Astrocyte of the spinal cord (primary cell): ENCODE results near the gene SIPA1L3.

ENCODE experiments used
- DNase-seq: peaks from one replicate; pipeline ENCODE4 v3.0.0; 2011; ENCODE audit warnings: low read depth, low spot score
- H3K4me3 ChIP-seq: 2 replicates; pipeline ENCODE4 v1.5.1; 2011; ENCODE audit warnings: low read depth, mild to moderate bottlenecking, low read length, moderate library complexity
- in situ Hi-C: cut with HindIII; loops from 2 replicates; pipeline ENCODE4 v1.10.0; 2017; ENCODE audit warnings: low sequenced_read_pairs
- TF ChIP-seq, protein P1 (sequence below): IDR thresholded peaks from 2 replicates; pipeline ENCODE4 v1.5.1; 2012; ENCODE audit warnings: low read depth, mild to moderate bottlenecking, low read length, inconsistent platforms

Gene SIPA1L3

DNA sequence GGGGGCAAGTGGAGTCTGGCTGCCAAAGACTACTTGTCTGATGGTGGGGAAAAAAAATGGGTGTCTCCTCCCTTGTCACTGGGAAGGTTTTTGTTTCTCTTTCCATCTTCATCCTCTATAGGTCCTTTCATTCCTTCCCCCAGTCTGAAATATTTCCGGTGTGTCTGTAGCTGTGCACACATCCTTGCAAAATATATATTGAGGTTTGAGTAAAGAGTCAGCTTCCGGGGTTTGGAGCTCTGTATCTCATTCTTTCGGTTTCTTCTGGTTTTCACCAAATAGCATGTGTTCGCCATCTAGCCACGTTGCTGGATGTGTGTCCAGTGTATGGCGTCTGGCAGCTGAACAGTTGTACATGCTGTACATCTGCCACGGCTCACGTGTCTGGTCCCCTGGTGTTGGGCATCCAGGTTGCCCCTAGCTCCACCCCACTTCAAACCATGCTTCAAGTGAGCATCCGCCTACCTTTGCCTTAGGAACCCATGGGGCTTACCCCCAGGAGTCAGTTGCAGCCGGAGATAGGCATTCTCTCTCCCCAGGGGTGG lies 142.2 kb downstream of the SIPA1L3 start:
- TF ChIP-seq, protein P1, sequence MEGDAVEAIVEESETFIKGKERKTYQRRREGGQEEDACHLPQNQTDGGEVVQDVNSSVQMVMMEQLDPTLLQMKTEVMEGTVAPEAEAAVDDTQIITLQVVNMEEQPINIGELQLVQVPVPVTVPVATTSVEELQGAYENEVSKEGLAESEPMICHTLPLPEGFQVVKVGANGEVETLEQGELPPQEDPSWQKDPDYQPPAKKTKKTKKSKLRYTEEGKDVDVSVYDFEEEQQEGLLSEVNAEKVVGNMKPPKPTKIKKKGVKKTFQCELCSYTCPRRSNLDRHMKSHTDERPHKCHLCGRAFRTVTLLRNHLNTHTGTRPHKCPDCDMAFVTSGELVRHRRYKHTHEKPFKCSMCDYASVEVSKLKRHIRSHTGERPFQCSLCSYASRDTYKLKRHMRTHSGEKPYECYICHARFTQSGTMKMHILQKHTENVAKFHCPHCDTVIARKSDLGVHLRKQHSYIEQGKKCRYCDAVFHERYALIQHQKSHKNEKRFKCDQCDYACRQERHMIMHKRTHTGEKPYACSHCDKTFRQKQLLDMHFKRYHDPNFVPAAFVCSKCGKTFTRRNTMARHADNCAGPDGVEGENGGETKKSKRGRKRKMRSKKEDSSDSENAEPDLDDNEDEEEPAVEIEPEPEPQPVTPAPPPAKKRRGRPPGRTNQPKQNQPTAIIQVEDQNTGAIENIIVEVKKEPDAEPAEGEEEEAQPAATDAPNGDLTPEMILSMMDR: no peak
- peak; percentile 37 for DNase-seq
- H3K4me3 ChIP-seq: no peak overlapping the region
- in situ Hi-C loops: no loop called here

DNA sequence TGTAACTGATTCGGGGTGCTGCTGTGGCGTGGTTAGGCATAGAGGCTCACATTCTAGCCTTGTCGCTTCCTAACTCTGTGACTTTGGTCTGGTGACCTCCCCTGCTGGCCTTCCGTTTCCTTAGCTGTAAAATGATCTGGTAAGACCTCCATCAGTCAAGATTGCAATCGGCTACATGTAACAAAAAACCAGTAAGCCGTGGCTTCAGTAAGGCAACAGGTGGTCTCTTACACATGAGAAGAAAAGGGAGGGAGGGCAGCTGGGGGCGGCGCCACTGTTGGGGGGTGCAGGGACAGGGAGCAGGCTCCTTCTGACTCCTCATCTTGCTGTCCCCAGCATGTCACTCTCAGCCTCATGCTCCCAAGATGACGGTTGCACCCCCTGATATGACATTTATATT lies 148.0 kb downstream of the SIPA1L3 start:
- no peak overlapping the region for H3K4me3 ChIP-seq
- in situ Hi-C loops: no loop called here
- no peak for DNase-seq
- TF ChIP-seq, protein P1: no peak

DNA sequence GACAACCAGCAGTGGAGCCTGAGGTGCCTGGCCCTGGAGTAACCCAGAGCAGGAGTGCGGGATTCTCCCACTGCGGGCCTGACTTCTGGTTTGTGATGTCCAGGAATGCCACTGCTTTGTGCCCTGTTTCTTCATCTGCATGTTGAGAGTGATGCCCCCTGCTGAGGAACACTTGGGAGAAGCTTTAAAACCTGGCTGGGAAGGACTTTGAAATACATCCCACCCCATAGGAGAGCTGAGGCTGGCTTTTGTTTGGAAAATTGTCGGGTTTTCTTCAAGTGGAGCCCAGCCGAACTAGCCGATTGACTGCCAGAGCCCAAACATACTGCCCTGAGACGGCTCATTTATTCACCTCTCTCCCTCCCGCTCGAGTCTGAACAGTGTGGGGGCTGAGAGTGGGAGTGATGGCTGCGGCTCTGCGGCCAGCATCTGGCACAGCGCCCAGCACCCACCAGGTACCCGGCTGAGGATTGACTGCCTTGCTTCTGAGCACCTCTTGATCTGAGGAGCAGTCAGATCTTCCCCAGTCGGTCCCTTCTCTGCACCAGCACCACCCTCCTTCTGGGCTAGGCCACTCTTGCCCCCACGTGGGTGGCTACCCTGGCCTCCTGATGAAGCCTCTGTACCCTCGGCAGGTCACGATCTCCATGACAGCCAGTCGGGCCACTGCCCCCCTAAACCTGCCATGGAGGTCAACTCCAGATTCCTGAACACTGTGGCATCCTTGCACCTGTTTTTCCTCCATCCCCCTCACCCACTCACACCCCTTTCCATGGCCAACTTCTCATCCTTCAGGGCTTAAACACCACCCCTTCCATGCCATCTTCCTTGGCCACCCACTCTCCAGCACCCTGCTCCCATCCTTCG lies 148.9 kb downstream of the SIPA1L3 start:
- no peak for DNase-seq
- TF ChIP-seq, protein P1: no peak
- no peak overlapping the region for H3K4me3 ChIP-seq
- in situ Hi-C loops: no loop called here

DNA sequence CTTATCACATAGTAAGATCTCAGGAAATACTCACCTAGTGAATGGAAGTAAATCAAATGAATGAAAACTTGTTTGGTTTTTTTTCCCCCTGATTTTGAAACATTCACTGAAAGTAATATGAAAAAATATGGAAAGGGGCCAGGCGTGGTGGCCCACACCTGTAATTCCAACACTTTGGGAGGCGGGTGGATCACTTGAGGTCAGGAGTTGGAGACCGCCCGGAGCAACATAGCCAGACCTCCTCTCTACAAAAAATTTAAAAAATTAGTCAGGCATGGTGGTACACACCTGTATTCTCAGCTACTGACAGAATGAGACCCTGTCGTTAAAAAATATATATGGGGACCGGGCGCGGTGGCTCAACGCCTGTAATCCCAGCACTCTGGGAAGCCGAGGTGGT lies 149.6 kb downstream of the SIPA1L3 start:
- in situ Hi-C loops: no loop called here
- TF ChIP-seq, protein P1: no peak
- no peak overlapping the region for H3K4me3 ChIP-seq
- DNase-seq: no peak

DNA sequence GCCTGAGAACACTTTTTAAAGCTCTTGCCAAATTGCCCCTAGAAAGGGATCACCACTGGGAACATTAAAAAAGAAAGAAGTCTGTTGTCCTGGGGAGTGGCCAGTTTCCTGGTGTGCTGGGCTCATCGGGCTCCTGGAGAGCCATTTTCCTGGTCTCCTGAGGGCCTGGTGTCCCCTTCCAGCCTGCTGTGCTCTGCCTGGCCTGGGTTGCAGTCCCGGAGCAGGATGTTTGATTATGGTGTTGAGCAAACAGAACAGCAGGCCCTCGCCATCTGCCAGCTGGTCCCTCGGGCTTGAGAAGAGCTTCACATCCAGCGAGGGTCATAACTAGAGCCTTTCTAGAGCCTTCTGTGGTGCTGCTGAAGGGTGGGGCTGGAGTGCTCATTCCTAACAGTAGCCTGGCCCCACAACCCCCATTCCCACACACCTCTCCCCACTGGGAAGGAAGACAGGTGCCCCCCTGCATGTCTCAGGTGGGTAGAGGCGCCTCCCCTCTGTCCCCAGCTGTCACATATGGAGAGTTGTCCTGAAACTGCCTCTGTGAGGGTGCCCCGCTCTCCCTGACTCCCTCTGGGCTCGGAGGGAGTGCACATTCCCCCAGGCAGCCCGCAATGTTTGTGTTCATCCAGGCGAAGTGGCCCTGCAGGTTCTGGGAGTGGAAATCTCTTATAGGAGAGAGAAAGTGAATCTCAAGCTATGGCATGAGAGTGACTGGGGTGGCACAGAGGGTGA lies 151.1 kb downstream of the SIPA1L3 start:
- in situ Hi-C loops: no loop called here
- no peak overlapping the region for H3K4me3 ChIP-seq
- no peak for DNase-seq
- TF ChIP-seq, protein P1: no peak

DNA sequence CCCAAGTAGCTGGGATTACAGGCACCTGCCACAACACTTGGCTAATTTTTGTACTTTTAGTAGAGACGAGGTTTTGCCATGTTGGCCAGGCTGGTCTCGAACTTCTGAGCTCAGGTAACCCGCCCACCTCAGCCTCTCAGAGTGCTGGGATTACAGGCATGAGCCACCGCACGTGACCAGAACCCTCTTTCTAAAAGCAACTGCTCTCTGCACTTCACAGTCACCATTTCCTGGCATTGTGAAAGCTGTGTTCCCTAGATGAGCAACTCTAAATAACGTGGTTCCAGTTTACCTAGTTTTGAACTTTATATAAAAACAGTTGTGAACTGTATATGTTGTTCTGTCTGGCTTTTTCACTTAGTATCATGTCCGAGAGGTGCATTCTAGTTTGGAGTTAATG lies 152.9 kb downstream of the SIPA1L3 start:
- no peak for DNase-seq
- H3K4me3 ChIP-seq: no peak overlapping the region
- TF ChIP-seq, protein P1: no peak
- in situ Hi-C loops: no loop called here
